ENCODE measurements around the gene MAVS.
A peak's percentile ranks its signal among the peaks of the same experiment; 100 is the strongest.

MAVS gene

GRCh38 chr20:3922223-3922982, 75.8 kb downstream of the MAVS start:
- DNase-seq = peak in 1 of 42 donors; percentile 48
- intact Hi-C loops (cut with DNase I) = loop anchor here (10.0 kb wide), 1 partner anchor 92 kb away; the partner anchor contains the start of gene RNF24

- DNase-seq = no peak
- intact Hi-C loops (cut with DNase I) = loop anchor here (10.0 kb wide), 1 partner anchor 92 kb away; the partner anchor contains the start of gene RNF24
Measured at GRCh38 chr20:3922983-3923339, 76.3 kb downstream of the MAVS start.

- peak in 31 of 42 donors; percentile 28 to 92 (median 66) for DNase-seq
- intact Hi-C loops (cut with DNase I) = loop anchor here (10.0 kb wide), 1 partner anchor 91 kb away; the partner anchor contains the start of gene RNF24
Measured at GRCh38 chr20:3923818-3924217, 77.2 kb downstream of the MAVS start.

- intact Hi-C loops (cut with DNase I) = loop anchor here (10.0 kb wide), 1 partner anchor 90 kb away; the partner anchor contains the start of gene RNF24
- DNase-seq = peak in 21 of 42 donors; percentile 39 to 76 (median 55)
Measured at GRCh38 chr20:3924304-3925112, 77.9 kb downstream of the MAVS start.

- DNase-seq = no peak
- intact Hi-C loops (cut with DNase I) = loop anchor here (10.0 kb wide), 1 partner anchor 90 kb away; the partner anchor contains the start of gene RNF24
Measured at GRCh38 chr20:3925113-3925695, 78.6 kb downstream of the MAVS start.

All from head of caudate nucleus (tissue), 42 donors.